HepG2 (cell line): ENCODE results near the gene VAMP2. TPM values are rescaled to one million over a fixed set of nuclear protein-coding genes. Genes with fewer than 3 reads are reported as not detected.

Experiments
- ATAC-seq: fragments of 200-7000 bp; cut with Tn5 transposase; 3 replicates; pipeline ENCODE4 v1.9.1; 2020; ENCODE audit warnings: mild to moderate bottlenecking, moderate library complexity
- BruUV-seq: library from RNA; stranded (reverse); fragments of 400-500 nt; replicated peaks from 2 replicates; lab custom pipeline; 2021; lab: Mats Ljungman, UMichigan
- CTCF ChIA-PET: fragments of 300-600 bp; formaldehyde crosslinking; extraction: SDS; loops from one replicate; lab custom pipeline; 2021; ENCODE audit warnings: low total read pairs, inconsistent platforms, low intra/inter-chr PET ratio; lab: Yijun Ruan, JAX
- POLR2A ChIA-PET: fragments of 350-600 bp; sonication (Branson Sonifier 250); formaldehyde crosslinking; loops from one replicate; lab custom pipeline; 2020; ENCODE audit warnings: antibody characterized with exemption, inconsistent platforms; lab: Yijun Ruan, JAX
- DNase-seq: peaks from one replicate; pipeline ENCODE4 v3.0.0-alpha.2; 2015; ENCODE audit warnings: low spot score
- FAIRE-seq: peaks from 3 replicates; lab custom pipeline; 2011; peaks lifted over from hg19 to GRCh38; lab: Jason Lieb, UNC
- H2AFZ ChIP-seq: one replicate; pipeline ENCODE4 v1.6.1; 2011; ENCODE audit warnings: low read length, inconsistent platforms
- H3K27ac ChIP-seq: fragments of 300-600 bp; 3 replicates; pipeline ENCODE4 v1.8.0; 2011; ENCODE audit warnings: mixed run types, mild to moderate bottlenecking, mixed read lengths, low read length, inconsistent platforms; ENCODE audit not compliant: insufficient read depth; ENCODE audit errors: extremely low read length
- H3K27me3 ChIP-seq, 2 experiments: fragments of 200-600 bp in 1 of 2; 2 replicates in 1 of 2; 3 replicates in 1 of 2; pipeline versions ENCODE4 v1.6.0 to v1.8.0; 2011; ENCODE audit warnings: low read length in 2 of 2, mild to moderate bottlenecking in 2 of 2, moderate library complexity in 2 of 2, inconsistent platforms in 1 of 2; ENCODE audit not compliant: insufficient read depth in 2 of 2, control insufficient read depth in 1 of 2
- H3K36me3 ChIP-seq, 2 experiments: fragments of 200-600 bp in 1 of 2; replicated peaks in 1 of 2; 2 replicates in 1 of 2; 3 replicates in 1 of 2; pipeline versions ENCODE4 v1.5.1 to v1.8.0; 2011; ENCODE audit warnings: low read length in 2 of 2, inconsistent platforms in 1 of 2; ENCODE audit not compliant: insufficient read depth in 2 of 2, control insufficient read depth in 1 of 2
- H3K4me1 ChIP-seq: 2 replicates; pipeline ENCODE4 v1.5.1; 2012; ENCODE audit warnings: low read length, inconsistent platforms; ENCODE audit not compliant: insufficient read depth
- H3K4me2 ChIP-seq: 2 replicates; pipeline ENCODE4 v1.6.0; 2011; ENCODE audit warnings: low read depth, low read length, inconsistent platforms
- H3K4me3 ChIP-seq, 3 experiments: fragments of 200-600 bp in 1 of 3; sonication (generic), shearing (Covaris generic) in 1 of 3; replicated peaks in 1 of 3; 2 replicates each; pipeline ENCODE4 v1.5.1; 2011 to 2016; ENCODE audit warnings: low read length in 3 of 3, inconsistent platforms in 2 of 3, low read depth in 2 of 3, mild to moderate bottlenecking in 2 of 3, control low read depth in 1 of 3, mixed read lengths in 1 of 3; ENCODE audit not compliant: insufficient read depth in 1 of 3
- H3K79me2 ChIP-seq: one replicate; pipeline ENCODE4 v1.6.1; 2011; ENCODE audit warnings: low read length, inconsistent platforms; ENCODE audit not compliant: insufficient read depth
- H3K9ac ChIP-seq: 2 replicates; pipeline ENCODE4 v1.6.0; 2011; ENCODE audit warnings: mild to moderate bottlenecking, low read depth, low read length, inconsistent platforms; ENCODE audit not compliant: insufficient read depth
- H3K9me3 ChIP-seq: 2 replicates; pipeline ENCODE4 v1.5.1; 2012; ENCODE audit warnings: mild to moderate bottlenecking, low read length
- H4K20me1 ChIP-seq: 2 replicates; pipeline ENCODE4 v1.6.0; 2011; ENCODE audit warnings: inconsistent platforms, mild to moderate bottlenecking, low read length, moderate library complexity; ENCODE audit not compliant: insufficient read depth
- DZIP1 ChIP-seq: sonication (generic); formaldehyde crosslinking; IDR thresholded peaks from 2 replicates; pipeline ENCODE4 v1.5.0; 2020; ENCODE audit warnings: mild to moderate bottlenecking, missing genetic modification reagents
- KAT8 ChIP-seq: IDR thresholded peaks from 2 replicates; pipeline ENCODE4 v1.6.1; 2016; ENCODE audit warnings: missing genetic modification reagents, missing compliant biosample characterization
- KDM2A ChIP-seq: sonication (generic); formaldehyde crosslinking; IDR thresholded peaks from 2 replicates; pipeline ENCODE4 v1.4.0; 2020; ENCODE audit warnings: low read depth, missing genetic modification reagents, borderline replicate concordance
- MTF2 ChIP-seq: sonication (generic); formaldehyde crosslinking; IDR thresholded peaks from 2 replicates; pipeline ENCODE4 v1.5.0; 2020; ENCODE audit warnings: missing genetic modification reagents, borderline replicate concordance
- WGBS: methylation state at CpG from one replicate; pipeline ENCODE4 v1.1.6; 2017; ENCODE audit warnings: low lambda C conversion rate; 5-methylcytosine and 5-hydroxymethylcytosine counted together
- in situ Hi-C: cut with HindIII; loops from 2 replicates; pipeline ENCODE4 v1.10.0; 2017; ENCODE audit warnings: low pct_unique_long_range_greater_than_20kb; ENCODE audit not compliant: extremely low pct_ligation_motif_present
- intact Hi-C: fragments of 100-400 bp; cut with micrococcal nuclease; formaldehyde crosslinking; loops from one replicate; pipeline ENCODE4 v1.10.0; 2022; ENCODE audit not compliant: unreplicated experiment
- polyA plus RNA-seq, 8 experiments: library from polyadenylated mRNA; depleted of rRNA in 3 of 8; stranded (reverse) in 7 of 8; unstranded in 1 of 8; fragments of >200 nt; fragmentation: Illumina TruSeq in 4 of 8; extraction: Trizol in 4 of 8; gene quantifications; 2 replicates each; pipeline versions ENCODE4 v1.2.1 to v1.2.3, GENCODE V29; 2011 to 2016; ENCODE audit warnings: low read depth in 4 of 8, missing spikeins in 1 of 8, mixed read lengths in 1 of 8; ENCODE audit not compliant: insufficient read depth in 1 of 8
- total RNA-seq, 5 experiments: library from RNA; depleted of rRNA; stranded (reverse); fragments of >200 nt; fragmentation: Illumina TruSeq; extraction: Trizol; gene quantifications; 2 replicates each; pipeline ENCODE4 v1.2.3, GENCODE V29; 2016; ENCODE audit warnings: low read depth in 1 of 5

VAMP2 gene
- total and polyA plus RNA-seq, 2 of the 13 experiments (the other 11 are each of a cell fraction or from before 2014, with no cell fraction given), result 3.9 to 17.2 TPM

GRCh38 chr17:8117367-8117979 is 45.3 kb downstream of the VAMP2 start (continued):
- TF ChIP-seq DZIP1 (CRISPR knock-in tag) (no peak), KAT8 (CRISPR knock-in tag) (no peak)
- TF ChIP-seq, all 625 proteins: peak for 15

- Histone ChIP-seq H4K20me1 (peaks cover 11% of the 10 kb centered on the region; the same call in 1 of the 2 replicates), H3K27ac (no peak overlapping the region), H3K9me3 (no peaks in the 10 kb centered on the region), H3K79me2 (no peaks in the 10 kb centered on the region), H3K4me3 (no peak overlapping the region), H3K4me2 (no peak overlapping the region), H3K4me1 (peaks cover 30% of the 10 kb centered on the region), H2AFZ (no peak overlapping the region), H3K36me3 (no peaks in the 10 kb centered on the region), H3K27me3 (peaks cover 2 to 46% of the 10 kb centered on the region in 2 experiments; a peak in 4 of 5 replicates), H3K9ac (no peak overlapping the region)
- intact Hi-C loops, result loop anchor here (5.0 kb wide), 1 partner anchor 34 kb away; no protein-coding TSS in a partner anchor
- no TSS peak for BruUV-seq
- WGBS, result 55% methylated on average over 18 of the region's 18 CpGs
- FAIRE-seq (no peak), ATAC-seq (no peak), DNase-seq (no peak)
- CTCF ChIA-PET, result no interaction called here
- TF ChIP-seq KDM2A (CRISPR knock-in tag) (0 out of 2 replicates have a peak, but pooled peaks have one; percentile 4), MTF2 (CRISPR knock-in tag) (no peak)
- POLR2A ChIA-PET, result no interaction called here
- in situ Hi-C loops, result loop anchor here (5.0 kb wide), 1 partner anchor 44 kb away; no protein-coding TSS in a partner anchor
Observed at GRCh38 chr17:8116776-8117175, 46.0 kb downstream of the VAMP2 start.
